ENCODE measurements around the gene HPSE. TPM values are rescaled to one million over a fixed set of nuclear protein-coding genes. Genes with fewer than 3 reads are reported as not detected.
A peak's percentile ranks its signal among the peaks of the same experiment; 100 is the strongest.
"Not testable (repeated sequence)": the region's sequence is repeated elsewhere in the genome, so short reads cannot be mapped to it uniquely, and the experiment has no call there.

HPSE gene
- polyA plus RNA-seq, 1 of the 3 experiments (the other 2 are of a cell fraction), result 1.7 TPM

DNA sequence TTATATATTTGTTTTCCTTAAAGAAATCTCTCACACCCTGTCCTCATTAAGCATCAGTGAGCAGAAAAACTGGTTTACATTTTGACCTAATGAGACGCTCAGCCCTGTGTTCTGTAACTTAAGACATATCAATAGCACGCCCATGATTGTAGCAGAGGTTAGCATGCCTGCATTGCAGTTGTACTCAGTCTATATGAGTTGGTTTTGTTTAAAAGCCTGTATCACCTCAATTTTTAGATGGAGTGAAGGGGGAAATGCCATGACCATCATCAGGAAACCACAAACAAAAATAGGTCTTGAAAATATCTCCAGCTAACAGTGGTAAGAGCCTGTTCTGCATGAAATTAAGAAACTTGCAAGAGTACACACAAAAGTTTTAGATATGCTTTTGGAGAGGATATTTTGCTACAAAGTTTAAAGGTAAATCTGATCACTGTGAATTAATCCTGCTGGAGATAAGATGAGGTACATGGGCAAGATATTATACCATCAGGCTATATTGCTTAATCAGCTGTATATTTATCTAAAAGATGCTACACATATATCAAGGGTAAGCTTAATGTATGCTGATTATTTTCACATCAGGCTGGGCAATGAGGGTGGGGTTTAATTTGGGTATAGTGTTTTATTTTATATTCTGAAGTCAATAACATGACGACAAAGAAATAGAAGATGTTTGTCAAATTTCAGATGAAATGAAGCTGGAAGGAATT lies 36.9 kb downstream of the HPSE start:
- H4K20me1 ChIP-seq (ENCODE audit: insufficient read depth), result no peaks in the 10 kb centered on the region
- DNase-seq, result no peak
- H3K9me3 ChIP-seq, result no peaks in the 10 kb centered on the region
- no peak overlapping the region for H3K4me3 ChIP-seq (ENCODE audit: low read depth in 2 of 2, low read length in 1 of 2)
- no peak overlapping the region for H3K9ac ChIP-seq
- no peak overlapping the region for H3K27ac ChIP-seq (ENCODE audit: low read depth in 2 of 2, low read length in 1 of 2)
- no peak for TF ChIP-seq EP300 (IDR thresholded peaks at IDR 0.05; ENCODE audit: borderline replicate concordance in 1 of 2, low read depth in 1 of 2, low read length in 1 of 2)
- TF ChIP-seq FOXJ3 (CRISPR knock-in tag; IDR thresholded peaks at IDR 0.05), result no peak
- TF ChIP-seq, protein P1, sequence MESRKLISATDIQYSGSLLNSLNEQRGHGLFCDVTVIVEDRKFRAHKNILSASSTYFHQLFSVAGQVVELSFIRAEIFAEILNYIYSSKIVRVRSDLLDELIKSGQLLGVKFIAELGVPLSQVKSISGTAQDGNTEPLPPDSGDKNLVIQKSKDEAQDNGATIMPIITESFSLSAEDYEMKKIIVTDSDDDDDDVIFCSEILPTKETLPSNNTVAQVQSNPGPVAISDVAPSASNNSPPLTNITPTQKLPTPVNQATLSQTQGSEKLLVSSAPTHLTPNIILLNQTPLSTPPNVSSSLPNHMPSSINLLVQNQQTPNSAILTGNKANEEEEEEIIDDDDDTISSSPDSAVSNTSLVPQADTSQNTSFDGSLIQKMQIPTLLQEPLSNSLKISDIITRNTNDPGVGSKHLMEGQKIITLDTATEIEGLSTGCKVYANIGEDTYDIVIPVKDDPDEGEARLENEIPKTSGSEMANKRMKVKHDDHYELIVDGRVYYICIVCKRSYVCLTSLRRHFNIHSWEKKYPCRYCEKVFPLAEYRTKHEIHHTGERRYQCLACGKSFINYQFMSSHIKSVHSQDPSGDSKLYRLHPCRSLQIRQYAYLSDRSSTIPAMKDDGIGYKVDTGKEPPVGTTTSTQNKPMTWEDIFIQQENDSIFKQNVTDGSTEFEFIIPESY (IDR thresholded peaks at IDR 0.05; ENCODE audit: borderline replicate concordance, low read depth), result no peak
- TF ChIP-seq YY1 (IDR thresholded peaks at IDR 0.05; ENCODE audit: low read depth), result no peak
- TF ChIP-seq NFIC (IDR thresholded peaks at IDR 0.05; ENCODE audit: borderline replicate concordance), result no peak
- TF ChIP-seq RCOR1 (IDR thresholded peaks at IDR 0.05; ENCODE audit: low read length), result no peak
- no peak for TF ChIP-seq RAD21 (IDR thresholded peaks at IDR 0.05; ENCODE audit: low read length)
- no peak for TF ChIP-seq TAF1 (IDR thresholded peaks at IDR 0.05; ENCODE audit: borderline replicate concordance, low read depth, low read length)
- no peak for TF ChIP-seq TCF12 (IDR thresholded peaks at IDR 0.05)
- TF ChIP-seq, protein P2, sequence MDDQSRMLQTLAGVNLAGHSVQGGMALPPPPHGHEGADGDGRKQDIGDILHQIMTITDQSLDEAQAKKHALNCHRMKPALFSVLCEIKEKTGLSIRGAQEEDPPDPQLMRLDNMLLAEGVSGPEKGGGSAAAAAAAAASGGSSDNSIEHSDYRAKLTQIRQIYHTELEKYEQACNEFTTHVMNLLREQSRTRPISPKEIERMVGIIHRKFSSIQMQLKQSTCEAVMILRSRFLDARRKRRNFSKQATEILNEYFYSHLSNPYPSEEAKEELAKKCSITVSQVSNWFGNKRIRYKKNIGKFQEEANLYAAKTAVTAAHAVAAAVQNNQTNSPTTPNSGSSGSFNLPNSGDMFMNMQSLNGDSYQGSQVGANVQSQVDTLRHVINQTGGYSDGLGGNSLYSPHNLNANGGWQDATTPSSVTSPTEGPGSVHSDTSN (IDR thresholded peaks at IDR 0.05), result no peak
- H3K4me2 ChIP-seq, result no peak overlapping the region
- H2AFZ ChIP-seq (ENCODE audit: low read depth), result no peak overlapping the region
- CTCF ChIA-PET, result interaction anchor here (0.7 to 1.2 kb wide), 3 partner anchors 13 to 347 kb away, joined by 3 to 4 read pairs (median 3); partner anchors contain the start of gene COQ2
- H3K79me2 ChIP-seq (ENCODE audit: insufficient read depth), result no peaks in the 10 kb centered on the region
- POLR2A ChIA-PET, result no interaction called here
- H3K36me3 ChIP-seq (replicated peaks in 1 of 2; ENCODE audit: control insufficient read depth in 1 of 2, insufficient read depth in 2 of 2, low read length in 1 of 2), result peaks cover 0 to 3% of the 10 kb centered on the region in 2 experiments
- no peaks in the 10 kb centered on the region; the same call in 1 of the 2 replicates for H3K27me3 ChIP-seq (ENCODE audit: insufficient read depth)
- WGBS (ENCODE audit: low lambda C conversion rate), result 41% methylated on average over 3 of the region's 3 CpGs
- no peaks in the 10 kb centered on the region for H3F3A ChIP-seq (replicated peaks; ENCODE audit: insufficient read depth)
- H3K9me2 ChIP-seq, result no peaks in the 10 kb centered on the region
- H3K4me1 ChIP-seq (ENCODE audit: control insufficient read depth in 1 of 2, insufficient read depth in 2 of 2, low read depth in 1 of 2, low read length in 1 of 2), result no peaks in the 10 kb centered on the region

DNA sequence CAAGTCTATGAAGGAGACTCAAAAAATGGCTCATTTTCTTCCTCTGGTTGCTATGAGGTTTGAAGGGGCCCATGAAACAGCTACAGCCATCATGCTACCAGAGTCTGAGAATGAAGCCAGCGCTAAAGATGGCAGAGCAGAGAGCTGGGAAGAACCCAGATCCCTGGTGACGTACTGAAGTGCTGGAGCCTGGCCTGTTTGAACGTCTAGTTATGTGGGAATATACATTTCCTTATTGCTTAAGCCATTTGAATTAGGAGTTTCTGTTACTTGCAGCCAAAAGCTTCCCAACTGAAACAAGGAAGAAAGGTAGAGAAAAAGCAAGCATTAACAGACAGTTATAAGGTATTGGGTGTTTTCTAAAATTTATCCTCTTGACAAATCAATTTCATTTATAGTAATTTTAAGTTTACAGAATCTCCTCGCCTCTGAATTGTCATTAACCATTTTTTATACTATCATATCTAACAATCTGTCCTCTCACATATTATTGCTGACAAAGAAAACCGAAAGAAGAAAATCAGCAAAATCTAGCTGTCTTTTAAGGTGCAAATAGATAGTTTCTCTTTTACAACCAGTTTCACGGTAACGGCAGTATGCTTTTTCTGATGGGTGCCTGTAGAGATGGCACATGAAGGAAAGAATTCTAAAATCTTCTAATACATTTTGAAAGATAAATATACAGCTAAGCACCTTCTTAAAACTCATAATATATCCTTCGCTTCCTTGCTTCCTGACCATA lies 41.2 kb downstream of the HPSE start:
- H4K20me1 ChIP-seq (ENCODE audit: insufficient read depth), result no peaks in the 10 kb centered on the region
- no peaks in the 10 kb centered on the region; the same call in 1 of the 2 replicates for H3K27me3 ChIP-seq (ENCODE audit: insufficient read depth)
- no peaks in the 10 kb centered on the region for H3K4me1 ChIP-seq (ENCODE audit: control insufficient read depth in 1 of 2, insufficient read depth in 2 of 2, low read depth in 1 of 2, low read length in 1 of 2)
- H3K4me3 ChIP-seq (ENCODE audit: low read depth in 2 of 2, low read length in 1 of 2), result no peak overlapping the region
- 46% methylated on average over 8 of the region's 8 CpGs for WGBS (ENCODE audit: low lambda C conversion rate)
- DNase-seq, result no peak
- no peaks in the 10 kb centered on the region for H3K79me2 ChIP-seq (ENCODE audit: insufficient read depth)
- ChIA-PET POLR2A (no interaction called here), CTCF (interaction anchor here (1.1 to 1.5 kb wide), 2 partner anchors 9 to 11 kb away, joined by 3 to 7 read pairs; partner anchors contain the start of gene COQ2)
- no peak for TF ChIP-seq POLR2AphosphoS5 (IDR thresholded peaks at IDR 0.05; ENCODE audit: low read depth, low read length)
- no peak for TF ChIP-seq EZH2phosphoT487 (IDR thresholded peaks at IDR 0.05; ENCODE audit: borderline replicate concordance, low read depth)
- TF ChIP-seq ELF1 (IDR thresholded peaks at IDR 0.05), result no peak
- H3K9me2 ChIP-seq, result no peaks in the 10 kb centered on the region
- H3K27ac ChIP-seq (ENCODE audit: low read depth in 2 of 2, low read length in 1 of 2), result no peak overlapping the region
- no peak overlapping the region for H3K4me2 ChIP-seq
- no peaks in the 10 kb centered on the region for H3F3A ChIP-seq (replicated peaks; ENCODE audit: insufficient read depth)
- H3K9me3 ChIP-seq, result no peaks in the 10 kb centered on the region
- H2AFZ ChIP-seq (ENCODE audit: low read depth), result peak overlapping the region; percentile 65
- H3K9ac ChIP-seq, result no peak overlapping the region
- no peaks in the 10 kb centered on the region for H3K36me3 ChIP-seq (replicated peaks in 1 of 2; ENCODE audit: control insufficient read depth in 1 of 2, insufficient read depth in 2 of 2, low read length in 1 of 2)

DNA sequence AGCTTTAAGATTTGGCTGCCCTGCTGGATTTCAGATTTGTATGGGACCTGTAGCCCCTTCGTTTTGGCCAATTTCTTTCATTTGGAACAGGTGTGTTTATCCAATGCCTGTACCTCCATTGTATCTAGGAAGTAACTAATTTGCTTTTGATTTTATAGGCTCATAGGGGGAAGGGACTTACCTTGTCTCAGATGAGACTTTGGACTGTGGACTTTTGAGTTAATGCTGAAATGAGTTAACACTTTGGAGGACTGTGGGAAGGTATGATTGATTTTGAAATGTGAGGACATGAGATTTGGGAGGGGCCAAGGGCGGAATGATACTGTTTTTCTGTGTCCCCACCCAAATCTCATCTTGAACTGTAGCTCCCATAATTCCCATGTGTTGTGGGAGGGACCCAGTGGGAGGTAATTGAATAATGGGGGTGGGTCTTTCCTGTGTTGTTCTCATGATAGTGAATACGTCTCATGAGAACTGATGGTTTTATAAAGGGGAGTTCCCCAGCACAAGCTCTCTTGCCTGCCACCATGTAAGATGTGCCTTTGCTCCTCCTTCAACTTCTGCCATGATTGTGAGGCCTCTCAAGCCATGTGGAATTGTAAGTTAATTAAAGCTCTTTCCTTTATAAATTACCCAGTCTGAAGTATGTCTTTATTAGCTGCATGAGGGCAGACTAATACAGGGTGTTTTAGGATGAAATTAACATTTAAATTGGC lies 44.4 kb downstream of the HPSE start:
- H3K4me1 ChIP-seq (ENCODE audit: control insufficient read depth in 1 of 2, insufficient read depth in 2 of 2, low read depth in 1 of 2, low read length in 1 of 2); H3K79me2 ChIP-seq (ENCODE audit: insufficient read depth); H2AFZ ChIP-seq (ENCODE audit: low read depth); H3F3A ChIP-seq (replicated peaks; ENCODE audit: insufficient read depth); DNase-seq; H3K4me2 ChIP-seq; CTCF ChIA-PET; H3K4me3 ChIP-seq (ENCODE audit: low read depth in 2 of 2, low read length in 1 of 2); H3K27ac ChIP-seq (ENCODE audit: low read depth in 2 of 2, low read length in 1 of 2); H3K9me3 ChIP-seq; H3K9me2 ChIP-seq; H3K9ac ChIP-seq; H3K27me3 ChIP-seq (ENCODE audit: insufficient read depth); POLR2A ChIA-PET; H4K20me1 ChIP-seq (ENCODE audit: insufficient read depth); H3K36me3 ChIP-seq (replicated peaks in 1 of 2; ENCODE audit: control insufficient read depth in 1 of 2, insufficient read depth in 2 of 2, low read length in 1 of 2): not testable (repeated sequence)
- WGBS (ENCODE audit: low lambda C conversion rate), result 14% methylated on average over 3 of the region's 3 CpGs
